ENCODE results near the gene ACTR1A.

- TF ChIP-seq EZH2 (optimal IDR thresholded peaks at IDR 0.05; ENCODE audit: low read depth, low read length) (no peak), EZH2phosphoT487 (IDR thresholded peaks at IDR 0.05; ENCODE audit: low read length) (no peak)
- TF ChIP-seq, protein P1, sequence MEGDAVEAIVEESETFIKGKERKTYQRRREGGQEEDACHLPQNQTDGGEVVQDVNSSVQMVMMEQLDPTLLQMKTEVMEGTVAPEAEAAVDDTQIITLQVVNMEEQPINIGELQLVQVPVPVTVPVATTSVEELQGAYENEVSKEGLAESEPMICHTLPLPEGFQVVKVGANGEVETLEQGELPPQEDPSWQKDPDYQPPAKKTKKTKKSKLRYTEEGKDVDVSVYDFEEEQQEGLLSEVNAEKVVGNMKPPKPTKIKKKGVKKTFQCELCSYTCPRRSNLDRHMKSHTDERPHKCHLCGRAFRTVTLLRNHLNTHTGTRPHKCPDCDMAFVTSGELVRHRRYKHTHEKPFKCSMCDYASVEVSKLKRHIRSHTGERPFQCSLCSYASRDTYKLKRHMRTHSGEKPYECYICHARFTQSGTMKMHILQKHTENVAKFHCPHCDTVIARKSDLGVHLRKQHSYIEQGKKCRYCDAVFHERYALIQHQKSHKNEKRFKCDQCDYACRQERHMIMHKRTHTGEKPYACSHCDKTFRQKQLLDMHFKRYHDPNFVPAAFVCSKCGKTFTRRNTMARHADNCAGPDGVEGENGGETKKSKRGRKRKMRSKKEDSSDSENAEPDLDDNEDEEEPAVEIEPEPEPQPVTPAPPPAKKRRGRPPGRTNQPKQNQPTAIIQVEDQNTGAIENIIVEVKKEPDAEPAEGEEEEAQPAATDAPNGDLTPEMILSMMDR (IDR thresholded peaks at IDR 0.05; ENCODE audit: low read length): no peak
These were observed 11.4 kb downstream of the ACTR1A start for GRCh38 chr10:102491136-102491535.

Measured in MM.1S (cell line).